Effector memory CD4-positive, alpha-beta T cell (primary cell): Measurements from ENCODE around the gene CARD11.

ENCODE experiments used
- DNase-seq, 3 donors: peaks; one replicate each; pipeline ENCODE4 v3.0.0-alpha.2; 2020
- H3K27ac ChIP-seq: 2 replicates; pipeline ENCODE4 v1.7.0; 2013; ENCODE audit warnings: mild to moderate bottlenecking, low read length, moderate library complexity; ENCODE audit not compliant: insufficient read depth, poor library complexity, severe bottlenecking
- H3K27me3 ChIP-seq: replicated peaks from 2 replicates; pipeline ENCODE4 v1.7.0; 2013; ENCODE audit warnings: mild to moderate bottlenecking, low read length; ENCODE audit not compliant: insufficient read depth, control insufficient read depth, poor library complexity, severe bottlenecking
- H3K36me3 ChIP-seq: 2 replicates; pipeline ENCODE4 v1.7.0; 2013; ENCODE audit warnings: mild to moderate bottlenecking, low read length, moderate library complexity; ENCODE audit not compliant: control insufficient read depth, insufficient read depth
- H3K4me1 ChIP-seq: 2 replicates; pipeline ENCODE4 v1.7.0; 2013; ENCODE audit warnings: low read length, mild to moderate bottlenecking; ENCODE audit not compliant: control insufficient read depth, insufficient read depth, poor library complexity, severe bottlenecking
- H3K4me3 ChIP-seq: 2 replicates; pipeline ENCODE4 v1.7.0; 2013; ENCODE audit warnings: low read length, low read depth, mild to moderate bottlenecking; ENCODE audit not compliant: insufficient read depth, poor library complexity, severe bottlenecking
- H3K9me3 ChIP-seq: 2 replicates; pipeline ENCODE4 v1.7.0; 2013; ENCODE audit warnings: mild to moderate bottlenecking, low read length, moderate library complexity; ENCODE audit not compliant: control insufficient read depth

Gene CARD11

GRCh38 chr7:2863461-2864066, 180.1 kb downstream of the CARD11 start:
- peak; percentile 45 to 55 (median 46) for DNase-seq
- H3K4me1 ChIP-seq, result peaks cover 22% of the 10 kb centered on the region
- no peaks in the 10 kb centered on the region for H3K27me3 ChIP-seq
- H3K9me3 ChIP-seq, result no peaks in the 10 kb centered on the region
- H3K36me3 ChIP-seq, result no peaks in the 10 kb centered on the region
- H3K4me3 ChIP-seq, result peak overlapping the region; percentile 26
- peak overlapping the region; percentile 50 for H3K27ac ChIP-seq

GRCh38 chr7:2862831-2863361, 180.8 kb downstream of the CARD11 start:
- peak in 1 of 3 donors; percentile 11 for DNase-seq
- peaks cover 22% of the 10 kb centered on the region for H3K4me1 ChIP-seq
- no peaks in the 10 kb centered on the region for H3K36me3 ChIP-seq
- peak overlapping the region; percentile 50 for H3K27ac ChIP-seq
- no peaks in the 10 kb centered on the region for H3K27me3 ChIP-seq
- H3K9me3 ChIP-seq, result no peaks in the 10 kb centered on the region
- H3K4me3 ChIP-seq, result no peak overlapping the region

- Histone ChIP-seq H3K27me3 (no peaks in the 10 kb centered on the region), H3K4me3 (no peak overlapping the region), H3K4me1 (peaks cover 22% of the 10 kb centered on the region), H3K27ac (no peak overlapping the region), H3K36me3 (no peaks in the 10 kb centered on the region), H3K9me3 (no peaks in the 10 kb centered on the region)
- no peak for DNase-seq
Measured at GRCh38 chr7:2861509-2861908, 182.2 kb downstream of the CARD11 start.

- DNase-seq, result no peak
- Histone ChIP-seq H3K4me3 (no peak overlapping the region), H3K36me3 (no peaks in the 10 kb centered on the region), H3K27ac (no peak overlapping the region), H3K4me1 (peaks cover 22% of the 10 kb centered on the region), H3K9me3 (no peaks in the 10 kb centered on the region), H3K27me3 (no peaks in the 10 kb centered on the region)
Measured at GRCh38 chr7:2860627-2861133, 183.0 kb downstream of the CARD11 start.

GRCh38 chr7:2859952-2860351, 183.7 kb downstream of the CARD11 start:
- H3K9me3 ChIP-seq, result no peaks in the 10 kb centered on the region
- H3K4me3 ChIP-seq, result no peak overlapping the region
- DNase-seq, result no peak
- no peaks in the 10 kb centered on the region for H3K27me3 ChIP-seq
- H3K4me1 ChIP-seq, result peaks cover 22% of the 10 kb centered on the region
- no peaks in the 10 kb centered on the region for H3K36me3 ChIP-seq
- H3K27ac ChIP-seq, result no peak overlapping the region

GRCh38 chr7:2858621-2859020, 185.0 kb downstream of the CARD11 start:
- no peaks in the 10 kb centered on the region for H3K27me3 ChIP-seq
- no peaks in the 10 kb centered on the region for H3K9me3 ChIP-seq
- no peak overlapping the region for H3K27ac ChIP-seq
- H3K36me3 ChIP-seq, result no peaks in the 10 kb centered on the region
- peaks cover 9% of the 10 kb centered on the region for H3K4me1 ChIP-seq
- no peak for DNase-seq
- H3K4me3 ChIP-seq, result no peak overlapping the region

GRCh38 chr7:2856388-2857169, 187.1 kb downstream of the CARD11 start:
- Histone ChIP-seq H3K27me3 (no peaks in the 10 kb centered on the region), H3K4me1 (no peaks in the 10 kb centered on the region), H3K4me3 (no peak overlapping the region), H3K9me3 (no peaks in the 10 kb centered on the region), H3K36me3 (no peaks in the 10 kb centered on the region), H3K27ac (no peak overlapping the region)
- DNase-seq, result no peak
